ENCODE results near the gene SPINK14.

DNA sequence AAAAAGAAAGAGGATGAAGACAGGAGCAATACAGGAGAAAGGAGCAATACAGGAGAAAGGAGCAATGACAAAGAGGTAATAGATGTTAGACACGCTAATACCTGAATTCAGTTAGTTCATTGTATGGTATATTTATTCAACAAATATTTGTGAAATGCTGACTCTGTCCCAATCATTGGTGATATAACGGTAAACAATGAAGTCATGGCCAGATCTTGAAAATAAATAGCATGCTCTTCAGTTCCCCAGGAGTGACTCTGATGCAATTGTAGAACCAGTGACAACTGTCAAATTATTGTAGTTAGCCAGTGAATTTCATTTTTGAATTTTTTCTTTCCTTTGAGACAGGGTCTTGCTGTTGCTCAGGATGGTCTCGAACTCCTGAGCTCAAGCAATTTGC is 48.0 kb upstream of the SPINK14 start:
- TF ChIP-seq, protein P1, sequence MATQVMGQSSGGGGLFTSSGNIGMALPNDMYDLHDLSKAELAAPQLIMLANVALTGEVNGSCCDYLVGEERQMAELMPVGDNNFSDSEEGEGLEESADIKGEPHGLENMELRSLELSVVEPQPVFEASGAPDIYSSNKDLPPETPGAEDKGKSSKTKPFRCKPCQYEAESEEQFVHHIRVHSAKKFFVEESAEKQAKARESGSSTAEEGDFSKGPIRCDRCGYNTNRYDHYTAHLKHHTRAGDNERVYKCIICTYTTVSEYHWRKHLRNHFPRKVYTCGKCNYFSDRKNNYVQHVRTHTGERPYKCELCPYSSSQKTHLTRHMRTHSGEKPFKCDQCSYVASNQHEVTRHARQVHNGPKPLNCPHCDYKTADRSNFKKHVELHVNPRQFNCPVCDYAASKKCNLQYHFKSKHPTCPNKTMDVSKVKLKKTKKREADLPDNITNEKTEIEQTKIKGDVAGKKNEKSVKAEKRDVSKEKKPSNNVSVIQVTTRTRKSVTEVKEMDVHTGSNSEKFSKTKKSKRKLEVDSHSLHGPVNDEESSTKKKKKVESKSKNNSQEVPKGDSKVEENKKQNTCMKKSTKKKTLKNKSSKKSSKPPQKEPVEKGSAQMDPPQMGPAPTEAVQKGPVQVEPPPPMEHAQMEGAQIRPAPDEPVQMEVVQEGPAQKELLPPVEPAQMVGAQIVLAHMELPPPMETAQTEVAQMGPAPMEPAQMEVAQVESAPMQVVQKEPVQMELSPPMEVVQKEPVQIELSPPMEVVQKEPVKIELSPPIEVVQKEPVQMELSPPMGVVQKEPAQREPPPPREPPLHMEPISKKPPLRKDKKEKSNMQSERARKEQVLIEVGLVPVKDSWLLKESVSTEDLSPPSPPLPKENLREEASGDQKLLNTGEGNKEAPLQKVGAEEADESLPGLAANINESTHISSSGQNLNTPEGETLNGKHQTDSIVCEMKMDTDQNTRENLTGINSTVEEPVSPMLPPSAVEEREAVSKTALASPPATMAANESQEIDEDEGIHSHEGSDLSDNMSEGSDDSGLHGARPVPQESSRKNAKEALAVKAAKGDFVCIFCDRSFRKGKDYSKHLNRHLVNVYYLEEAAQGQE (IDR thresholded peaks at IDR 0.05): no peak
- TF ChIP-seq, protein P2, sequence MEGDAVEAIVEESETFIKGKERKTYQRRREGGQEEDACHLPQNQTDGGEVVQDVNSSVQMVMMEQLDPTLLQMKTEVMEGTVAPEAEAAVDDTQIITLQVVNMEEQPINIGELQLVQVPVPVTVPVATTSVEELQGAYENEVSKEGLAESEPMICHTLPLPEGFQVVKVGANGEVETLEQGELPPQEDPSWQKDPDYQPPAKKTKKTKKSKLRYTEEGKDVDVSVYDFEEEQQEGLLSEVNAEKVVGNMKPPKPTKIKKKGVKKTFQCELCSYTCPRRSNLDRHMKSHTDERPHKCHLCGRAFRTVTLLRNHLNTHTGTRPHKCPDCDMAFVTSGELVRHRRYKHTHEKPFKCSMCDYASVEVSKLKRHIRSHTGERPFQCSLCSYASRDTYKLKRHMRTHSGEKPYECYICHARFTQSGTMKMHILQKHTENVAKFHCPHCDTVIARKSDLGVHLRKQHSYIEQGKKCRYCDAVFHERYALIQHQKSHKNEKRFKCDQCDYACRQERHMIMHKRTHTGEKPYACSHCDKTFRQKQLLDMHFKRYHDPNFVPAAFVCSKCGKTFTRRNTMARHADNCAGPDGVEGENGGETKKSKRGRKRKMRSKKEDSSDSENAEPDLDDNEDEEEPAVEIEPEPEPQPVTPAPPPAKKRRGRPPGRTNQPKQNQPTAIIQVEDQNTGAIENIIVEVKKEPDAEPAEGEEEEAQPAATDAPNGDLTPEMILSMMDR (IDR thresholded peaks at IDR 0.05; ENCODE audit: low read depth, low read length, missing input control): no peak
- TF ChIP-seq RAD21 (IDR thresholded peaks at IDR 0.05): no peak
- no peak for TF ChIP-seq SP1 (IDR thresholded peaks at IDR 0.05)
- TF ChIP-seq RXRA (IDR thresholded peaks at IDR 0.05): no peak
- no peak for TF ChIP-seq TAF1 (conservative IDR thresholded peaks at IDR 0.05)
- no peak for TF ChIP-seq HNF4G (IDR thresholded peaks at IDR 0.05)
